Naive thymus-derived CD4-positive, alpha-beta T cell (primary cell): ENCODE results near the gene UBXN11. TPM values are rescaled to one million over a fixed set of nuclear protein-coding genes. Genes with fewer than 3 reads are reported as not detected.

Experiments
- ATAC-seq: fragments of 150-1000 bp; cut with Tn5 transposase; 2 replicates; pipeline ENCODE4 v1.10.0; 2021; ENCODE audit warnings: mild to moderate bottlenecking, moderate library complexity
- CTCF ChIA-PET: fragments of 350-600 bp; sonication (Branson Sonifier 250); formaldehyde crosslinking; loops from one replicate; lab custom pipeline; 2021; ENCODE audit warnings: antibody characterized with exemption; lab: Charles Lee
- POLR2A ChIA-PET: fragments of 350-600 bp; sonication (Branson Sonifier 250); formaldehyde crosslinking; loops from one replicate; lab custom pipeline; 2021; ENCODE audit warnings: antibody characterized with exemption, inconsistent platforms; lab: Charles Lee
- DNase-seq, 9 donors: peaks; one replicate each; pipeline versions ENCODE4 v3.0.0 to v3.0.0-alpha.2; 2020 to 2022; ENCODE audit warnings: mixed read lengths in 1 of 9
- H3K27ac ChIP-seq: one replicate; pipeline ENCODE4 v1.7.0; 2013; ENCODE audit warnings: mild to moderate bottlenecking, low read depth, low read length, moderate library complexity
- H3K27me3 ChIP-seq, 2 donors: one replicate each; pipeline ENCODE4 v1.7.0; 2013; ENCODE audit warnings: low read length in 2 of 2, mild to moderate bottlenecking in 2 of 2, moderate library complexity in 2 of 2; ENCODE audit not compliant: control insufficient read depth in 2 of 2, insufficient read depth in 2 of 2
- H3K36me3 ChIP-seq, 3 experiments: 1 replicate in 2 of 3; 2 replicates in 1 of 3; pipeline ENCODE4 v1.7.0; 2013; ENCODE audit warnings: low read length in 3 of 3, mild to moderate bottlenecking in 3 of 3, moderate library complexity in 1 of 3; ENCODE audit not compliant: insufficient read depth in 3 of 3, control insufficient read depth in 2 of 3
- H3K4me1 ChIP-seq, 2 donors: one replicate each; pipeline ENCODE4 v1.7.0; 2013; ENCODE audit warnings: low read length in 2 of 2, mild to moderate bottlenecking in 2 of 2, moderate library complexity in 1 of 2; ENCODE audit not compliant: control insufficient read depth in 2 of 2, insufficient read depth in 2 of 2
- H3K4me3 ChIP-seq: 2 replicates; pipeline ENCODE4 v1.7.0; 2013; ENCODE audit warnings: mild to moderate bottlenecking, low read length
- H3K9me3 ChIP-seq, 3 experiments: 1 replicate in 2 of 3; 2 replicates in 1 of 3; pipeline ENCODE4 v1.7.0; 2013; ENCODE audit warnings: low read length in 3 of 3; ENCODE audit not compliant: control insufficient read depth in 2 of 3
- H3K27ac Mint-ChIP-seq, 9 donors: one replicate each; pipeline ENCODE4 v1.8.0; 2020 to 2022; ENCODE audit warnings: mixed read lengths in 9 of 9, mild to moderate bottlenecking in 8 of 9, moderate library complexity in 5 of 9, inconsistent platforms in 2 of 9
- H3K27me3 Mint-ChIP-seq, 5 donors: one replicate each; pipeline ENCODE4 v1.8.0; 2021 to 2022; ENCODE audit warnings: mixed read lengths in 5 of 5, mild to moderate bottlenecking in 1 of 5
- H3K36me3 Mint-ChIP-seq, 5 donors: one replicate each; pipeline ENCODE4 v1.8.0; 2020 to 2022; ENCODE audit warnings: mixed read lengths in 5 of 5, mild to moderate bottlenecking in 3 of 5, inconsistent platforms in 1 of 5
- H3K4me1 Mint-ChIP-seq, 7 donors: one replicate each; pipeline ENCODE4 v1.8.0; 2020 to 2022; ENCODE audit warnings: mixed read lengths in 7 of 7, mild to moderate bottlenecking in 3 of 7, inconsistent platforms in 1 of 7
- H3K4me3 Mint-ChIP-seq, 10 donors: one replicate each; pipeline ENCODE4 v1.8.0; 2020 to 2022; ENCODE audit warnings: mild to moderate bottlenecking in 10 of 10, mixed read lengths in 10 of 10, moderate library complexity in 6 of 10, inconsistent platforms in 2 of 10
- H3K9me3 Mint-ChIP-seq, 11 donors: one replicate each; pipeline ENCODE4 v1.8.0; 2020 to 2022; ENCODE audit warnings: mixed read lengths in 11 of 11, mild to moderate bottlenecking in 4 of 11, inconsistent platforms in 1 of 11, moderate library complexity in 1 of 11
- intact Hi-C, 2 donors: fragments of 100-400 bp; cut with micrococcal nuclease; formaldehyde crosslinking; loops; one replicate each; pipeline ENCODE4 v1.15.1; 2023
- polyA plus RNA-seq, 2 donors: library from polyadenylated mRNA; unstranded; fragments of 300-500 nt; fragmentation: Illumina TruSeq; gene quantifications; one replicate each; pipeline ENCODE4 v1.2.3, GENCODE V29; 2021
- total RNA-seq, 6 experiments: library from RNA in 5 of 6; stranded (reverse) in 5 of 6; gene quantifications; 1 replicate in 5 of 6; 2 replicates in 1 of 6; pipeline ENCODE4 v1.2.3 and lab custom pipeline; 2021 to 2026

UBXN11 gene
- total and polyA plus RNA-seq, 7 experiments from 2014 or later: 10.5 to 131 (median 49.6) TPM

DNA sequence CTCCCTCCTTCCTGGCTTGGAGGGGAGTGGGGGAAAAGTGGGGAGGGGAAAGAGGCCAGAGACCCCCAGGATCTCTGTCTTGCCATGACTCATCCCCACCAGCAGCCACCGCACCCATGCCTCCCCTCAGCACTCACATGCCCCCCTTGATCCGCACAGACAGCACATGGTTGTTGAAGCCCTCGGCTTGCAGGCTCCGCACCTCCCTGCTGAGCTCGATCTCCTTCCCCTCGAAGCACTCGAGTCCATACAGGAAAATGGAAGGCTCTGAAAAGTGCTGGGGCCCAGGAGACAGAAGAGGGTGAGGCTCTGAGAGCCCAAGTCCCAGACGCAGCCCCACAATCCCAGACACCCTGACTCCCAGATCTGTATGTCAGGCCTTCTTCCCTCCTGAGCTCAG, 22.2 kb upstream of the UBXN11 start:
- ChIA-PET CTCF (interaction anchor here (0.6 to 19.8 kb wide), 2 partner anchors 35 to 47 kb away, joined by 6 to 541 read pairs; partner anchors contain the start of gene SH3BGRL3), POLR2A (interaction anchor here (0.8 to 35.3 kb wide), 2 partner anchors 47 to 572 kb away, joined by 4 to 1967 read pairs; partner anchors contain the start of gene SH3BGRL3)
- H3K4me3 Mint-ChIP-seq: no peak overlapping the region
- Histone ChIP-seq H3K36me3 (peaks cover 0 to 8% (median 0%) of the 10 kb centered on the region in 3 experiments), H3K27me3 (no peaks in the 10 kb centered on the region), H3K27ac (no peak overlapping the region), H3K4me3 (no peak overlapping the region), H3K4me1 (peaks cover 0 to 1% of the 10 kb centered on the region in 2 donors), H3K9me3 (no peaks in the 10 kb centered on the region)
- H3K36me3 Mint-ChIP-seq: peaks cover 0 to 10% (median 3%) of the 10 kb centered on the region in 5 donors
- no peaks in the 10 kb centered on the region for H3K9me3 Mint-ChIP-seq
- peak overlapping the region in 1 of 9 donors; percentile 78 for H3K27ac Mint-ChIP-seq
- ATAC-seq: no peak
- no peak for DNase-seq
- H3K27me3 Mint-ChIP-seq: peaks cover 0 to 2% (median 0%) of the 10 kb centered on the region in 5 donors
- intact Hi-C loops: no loop called here
- peaks cover 0 to 11% (median 4%) of the 10 kb centered on the region in 7 donors for H3K4me1 Mint-ChIP-seq

DNA sequence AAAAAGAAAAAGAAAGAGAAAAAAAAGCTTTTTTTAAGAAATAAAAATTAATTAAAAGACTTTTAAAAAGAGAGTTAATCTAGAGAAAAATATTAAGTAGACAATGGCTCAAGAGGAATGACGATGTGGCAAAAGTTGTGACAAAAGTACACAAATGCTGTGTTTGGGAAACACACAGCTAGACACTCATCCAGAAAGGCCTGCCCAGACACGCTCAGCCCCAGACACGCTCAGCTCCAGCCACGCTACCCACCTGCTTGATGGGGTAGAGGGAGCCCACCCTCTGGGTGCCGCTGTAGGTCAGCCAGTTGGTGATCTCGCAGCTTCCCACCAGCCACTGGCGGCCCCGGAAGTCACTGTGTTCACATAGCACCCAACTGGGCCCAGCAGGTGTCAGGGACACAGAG, 21.5 kb upstream of the UBXN11 start:
- H3K36me3 Mint-ChIP-seq: peaks cover 0 to 15% (median 7%) of the 10 kb centered on the region in 5 donors
- ChIA-PET POLR2A (interaction anchor here (1.3 to 35.3 kb wide), 4 partner anchors 10 to 67 kb away, joined by 3 to 1967 read pairs (median 4); partner anchors contain the start of genes CD52 and SH3BGRL3), CTCF (interaction anchor here (0.6 to 19.8 kb wide), 2 partner anchors 46 to 481 kb away, joined by 3 to 541 read pairs; partner anchors contain the start of gene SH3BGRL3)
- ATAC-seq (no peak), DNase-seq (no peak)
- H3K4me3 Mint-ChIP-seq: no peak overlapping the region
- Histone ChIP-seq H3K4me3 (no peak overlapping the region), H3K27me3 (no peaks in the 10 kb centered on the region), H3K27ac (no peak overlapping the region), H3K36me3 (peaks cover 0 to 14% (median 0%) of the 10 kb centered on the region in 3 experiments), H3K9me3 (no peaks in the 10 kb centered on the region), H3K4me1 (peaks cover 0 to 3% of the 10 kb centered on the region in 2 donors)
- intact Hi-C loops: no loop called here
- H3K27me3 Mint-ChIP-seq: peaks cover 0 to 2% (median 0%) of the 10 kb centered on the region in 5 donors
- peaks cover 6 to 18% (median 9%) of the 10 kb centered on the region in 7 donors for H3K4me1 Mint-ChIP-seq
- no peak overlapping the region for H3K27ac Mint-ChIP-seq
- H3K9me3 Mint-ChIP-seq: no peaks in the 10 kb centered on the region

GRCh38 chr1:26324550-26324949, 18.1 kb upstream of the UBXN11 start:
- Mint-ChIP-seq H3K36me3 (peaks cover 10 to 37% (median 20%) of the 10 kb centered on the region in 5 donors), H3K27me3 (no peaks in the 10 kb centered on the region), H3K4me3 (no peak overlapping the region), H3K27ac (peak overlapping the region in 8 of 9 donors; percentile 19 to 94 (median 62)), H3K4me1 (peaks cover 21 to 46% (median 33%) of the 10 kb centered on the region in 7 donors), H3K9me3 (no peaks in the 10 kb centered on the region)
- Histone ChIP-seq H3K4me3 (no peak overlapping the region), H3K36me3 (peaks cover 0 to 43% (median 20%) of the 10 kb centered on the region in 3 experiments), H3K27me3 (no peaks in the 10 kb centered on the region), H3K27ac (peak overlapping the region; percentile 9), H3K4me1 (peaks cover 27 to 34% of the 10 kb centered on the region in 2 donors), H3K9me3 (no peaks in the 10 kb centered on the region)
- ChIA-PET CTCF (interaction anchor here (0.6 to 19.8 kb wide), 4 partner anchors 39 to 89 kb away, joined by 3 to 541 read pairs (median 5); partner anchors contain the start of gene SH3BGRL3), POLR2A (interaction anchor here (2.4 to 35.3 kb wide), 3 partner anchors 16 to 43 kb away, joined by 9 to 1967 read pairs (median 286); partner anchors contain the start of genes SH3BGRL3 and UBXN11)
- DNase-seq (no peak), ATAC-seq (no peak)
- intact Hi-C loops: no loop called here

GRCh38 chr1:26323382-26323781, 16.9 kb upstream of the UBXN11 start:
- Mint-ChIP-seq H3K9me3 (no peaks in the 10 kb centered on the region), H3K27ac (peak overlapping the region in 8 of 9 donors; percentile 34 to 94 (median 80)), H3K36me3 (peaks cover 10 to 45% (median 24%) of the 10 kb centered on the region in 5 donors), H3K27me3 (no peaks in the 10 kb centered on the region), H3K4me3 (peak overlapping the region in 3 of 10 donors; percentile 42 to 99 (median 79)), H3K4me1 (peaks cover 24 to 53% (median 33%) of the 10 kb centered on the region in 7 donors)
- Histone ChIP-seq H3K27ac (peak overlapping the region; percentile 31), H3K36me3 (peaks cover 0 to 46% (median 20%) of the 10 kb centered on the region in 3 experiments), H3K4me1 (peaks cover 27 to 34% of the 10 kb centered on the region in 2 donors), H3K27me3 (no peaks in the 10 kb centered on the region), H3K9me3 (no peaks in the 10 kb centered on the region), H3K4me3 (no peak overlapping the region)
- POLR2A ChIA-PET: interaction anchor here (0.6 to 35.3 kb wide), 10 partner anchors 8 to 154 kb away, joined by 3 to 1967 read pairs (median 8); partner anchors contain the start of genes SH3BGRL3, UBXN11, ZNF593 and ZNF683
- intact Hi-C loops: no loop called here
- DNase-seq (no peak), ATAC-seq (no peak)
- CTCF ChIA-PET: interaction anchor here (1.9 to 19.8 kb wide), 3 partner anchors 40 to 68 kb away, joined by 7 to 541 read pairs (median 26); partner anchors contain the start of gene SH3BGRL3

DNA sequence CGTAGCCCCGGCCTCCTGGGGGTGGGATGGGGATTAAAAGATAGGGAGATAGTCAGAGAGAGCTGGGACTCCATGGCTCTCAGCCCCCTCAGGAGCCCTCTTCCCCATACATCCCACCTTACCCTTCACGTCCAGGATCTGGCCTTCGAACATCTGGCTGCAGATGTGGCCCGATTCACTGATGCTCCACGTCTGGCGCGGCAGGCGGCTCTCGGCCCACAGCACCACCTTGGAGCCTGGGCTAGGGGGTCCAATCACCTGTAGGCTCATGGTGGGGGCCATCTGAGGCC, 15.6 kb upstream of the UBXN11 start:
- Histone ChIP-seq H3K4me3 (peak overlapping the region; percentile 33), H3K4me1 (peaks cover 37 to 40% of the 10 kb centered on the region in 2 donors)
- intact Hi-C loops: loop anchor here in 1 of 2 donors (1.0 kb wide), 1 partner anchor 74 kb away; no protein-coding TSS in a partner anchor

More for the DNA sequence above, 15.6 kb upstream of the UBXN11 start:
- Histone ChIP-seq H3K27ac (peak overlapping the region; percentile 77), H3K36me3 (peaks cover 0 to 51% (median 20%) of the 10 kb centered on the region in 3 experiments), H3K9me3 (no peaks in the 10 kb centered on the region), H3K27me3 (no peaks in the 10 kb centered on the region)
- H3K4me3 Mint-ChIP-seq: peak overlapping the region in 5 of 10 donors; percentile 32 to 99 (median 79)
- peak overlapping the region in 7 of 9 donors; percentile 25 to 99 (median 87) for H3K27ac Mint-ChIP-seq
- POLR2A ChIA-PET: interaction anchor here (0.8 to 35.3 kb wide), 19 partner anchors 12 to 152 kb away, joined by 3 to 1967 read pairs (median 5); partner anchors contain the start of genes CEP85, SH3BGRL3, UBXN11 and ZNF593
- peaks cover 0 to 2% (median 0%) of the 10 kb centered on the region in 11 donors for H3K9me3 Mint-ChIP-seq
- CTCF ChIA-PET: interaction anchor here (0.6 to 19.8 kb wide), 13 partner anchors 14 to 152 kb away, joined by 3 to 541 read pairs (median 4); partner anchors contain the start of genes CEP85, SH3BGRL3 and UBXN11
- peaks cover 35 to 65% (median 43%) of the 10 kb centered on the region in 7 donors for H3K4me1 Mint-ChIP-seq
- DNase-seq: no peak
- H3K36me3 Mint-ChIP-seq: peaks cover 18 to 53% (median 32%) of the 10 kb centered on the region in 5 donors
- H3K27me3 Mint-ChIP-seq: no peaks in the 10 kb centered on the region
- ATAC-seq: no peak
